Tongue (tissue), 2 donors: Measurements from ENCODE around the gene NUP93. TPM values are rescaled to one million over a fixed set of nuclear protein-coding genes. Genes with fewer than 3 reads are reported as not detected.
A peak's percentile ranks its signal among the peaks of the same experiment; 100 is the strongest.
"Not testable (repeated sequence)": the region's sequence is repeated elsewhere in the genome, so short reads cannot be mapped to it uniquely, and the experiment has no call there.

Experiments
- DNase-seq: peaks from one replicate; pipeline ENCODE4 v3.0.0-alpha.2; 2015
- total RNA-seq: library from RNA; depleted of rRNA; stranded (reverse); fragments of >200 nt; gene quantifications from one replicate; pipeline ENCODE4 v1.2.3, GENCODE V29; 2014

Gene NUP93
- total RNA-seq, 1 donor from 2014 or later, result 52.8 TPM

- DNase-seq, result no peak
Measured at GRCh38 chr16:56870276-56870888, 140.5 kb downstream of the NUP93 start.

GRCh38 chr16:56871172-56871593 lies 141.3 kb downstream of the NUP93 start:
- no peak for DNase-seq

- no peak for DNase-seq
Measured at GRCh38 chr16:56872863-56873391, 143.0 kb downstream of the NUP93 start.

GRCh38 chr16:56874800-56875199 lies 144.9 kb downstream of the NUP93 start:
- peak; percentile 92 for DNase-seq

- no peak for DNase-seq
Measured at GRCh38 chr16:56876048-56876447, 146.1 kb downstream of the NUP93 start.

- DNase-seq, result no peak
Measured at GRCh38 chr16:56877486-56878182, 147.7 kb downstream of the NUP93 start.

- no peak for DNase-seq
Measured at GRCh38 chr16:56878282-56878854, 148.4 kb downstream of the NUP93 start.

GRCh38 chr16:56879276-56879675 lies 149.3 kb downstream of the NUP93 start:
- no peak for DNase-seq

- DNase-seq, result no peak
Measured at GRCh38 chr16:56880176-56880575, 150.2 kb downstream of the NUP93 start.

GRCh38 chr16:56880685-56881084 lies 150.8 kb downstream of the NUP93 start:
- no peak for DNase-seq

- DNase-seq, result no peak
Measured at GRCh38 chr16:56882077-56882800, 152.3 kb downstream of the NUP93 start.

- no peak for DNase-seq
Measured at GRCh38 chr16:56883586-56883985, 153.7 kb downstream of the NUP93 start.

- no peak for DNase-seq
Measured at GRCh38 chr16:56884026-56884582, 154.2 kb downstream of the NUP93 start.

- DNase-seq, result not testable (repeated sequence)
Measured at GRCh38 chr16:56884929-56885328, 155.0 kb downstream of the NUP93 start.

GRCh38 chr16:56885446-56886162 lies 155.7 kb downstream of the NUP93 start:
- DNase-seq, result no peak

GRCh38 chr16:56886296-56886695 lies 156.4 kb downstream of the NUP93 start:
- DNase-seq, result no peak

GRCh38 chr16:56886826-56887225 lies 156.9 kb downstream of the NUP93 start:
- DNase-seq, result no peak

- DNase-seq, result no peak
Measured at GRCh38 chr16:56888806-56889205, 158.9 kb downstream of the NUP93 start.

GRCh38 chr16:56889206-56889605 lies 159.3 kb downstream of the NUP93 start:
- no peak for DNase-seq

- DNase-seq, result no peak
Measured at GRCh38 chr16:56891685-56892084, 161.8 kb downstream of the NUP93 start.

- no peak for DNase-seq
Measured at GRCh38 chr16:56892705-56893104, 162.8 kb downstream of the NUP93 start.
